Endothelial cell of umbilical vein (primary cell): ENCODE data around the gene SCUBE3. TPM values are rescaled to one million over a fixed set of nuclear protein-coding genes. Genes with fewer than 3 reads are reported as not detected.

Experiments
- BruUV-seq: library from RNA; stranded (reverse); fragments of 400-500 nt; replicated peaks from 2 replicates; lab custom pipeline; 2021; lab: Mats Ljungman, UMichigan
- CTCF ChIA-PET: fragments of 300-600, 350-600 bp; sonication (Branson Sonifier 250); formaldehyde crosslinking; loops from one replicate; lab custom pipeline; 2021; ENCODE audit warnings: antibody characterized with exemption, inconsistent platforms; lab: Charles Lee
- POLR2A ChIA-PET: fragments of 300-600, 350-600 bp; sonication (Branson Sonifier 250); formaldehyde crosslinking; loops from one replicate; lab custom pipeline; 2021; ENCODE audit warnings: antibody characterized with exemption, inconsistent platforms; lab: Charles Lee
- DNase-seq: peaks from one replicate; pipeline ENCODE4 v3.0.0-alpha.2; 2011; ENCODE audit warnings: low read depth, low spot score
- FAIRE-seq: peaks from 2 replicates; lab custom pipeline; 2011; peaks lifted over from hg19 to GRCh38; lab: Jason Lieb, UNC
- H2AFZ ChIP-seq: 2 replicates; pipeline ENCODE4 v1.6.0; 2012; ENCODE audit warnings: low read depth, low read length, control low read depth, inconsistent platforms
- H3K27ac ChIP-seq: 2 replicates; pipeline ENCODE4 v1.5.1; 2011; ENCODE audit warnings: low read depth, mild to moderate bottlenecking, control low read depth, low read length, moderate library complexity; ENCODE audit not compliant: insufficient read depth
- H3K27me3 ChIP-seq, 2 experiments: 2 replicates each; pipeline versions ENCODE4 v1.6.0 to v1.6.1; 2011; ENCODE audit warnings: low read length in 2 of 2, mixed read lengths in 1 of 2; ENCODE audit not compliant: control insufficient read depth in 2 of 2, insufficient read depth in 2 of 2
- H3K36me3 ChIP-seq, 2 experiments: 2 replicates in 1 of 2; 3 replicates in 1 of 2; pipeline ENCODE4 v1.5.1; 2011; ENCODE audit warnings: low read length in 2 of 2, mild to moderate bottlenecking in 1 of 2, moderate library complexity in 1 of 2; ENCODE audit not compliant: control insufficient read depth in 2 of 2, insufficient read depth in 2 of 2; ENCODE audit errors: extremely low read depth in 1 of 2
- H3K4me1 ChIP-seq: 3 replicates; pipeline ENCODE4 v1.5.1; 2011; ENCODE audit warnings: mild to moderate bottlenecking, low read length; ENCODE audit not compliant: control insufficient read depth, insufficient read depth; ENCODE audit errors: extremely low read depth
- H3K4me2 ChIP-seq: 2 replicates; pipeline ENCODE4 v1.6.1; 2011; ENCODE audit warnings: low read length, control low read depth, mixed read lengths; ENCODE audit not compliant: insufficient read depth
- H3K4me3 ChIP-seq, 3 experiments: fragments of 200-600 bp in 1 of 3; sonication (generic), shearing (Covaris generic) in 1 of 3; replicated peaks in 1 of 3; 2 replicates each; pipeline ENCODE4 v1.5.1; 2011 to 2016; ENCODE audit warnings: control low read depth in 3 of 3, low read length in 3 of 3, mild to moderate bottlenecking in 2 of 3, inconsistent platforms in 1 of 3, low read depth in 1 of 3, moderate library complexity in 1 of 3; ENCODE audit not compliant: insufficient read depth in 1 of 3
- H3K79me2 ChIP-seq: 2 replicates; pipeline ENCODE4 v1.6.0; 2012; ENCODE audit warnings: low read length, inconsistent platforms; ENCODE audit not compliant: control insufficient read depth, insufficient read depth
- H3K9ac ChIP-seq: replicated peaks from 2 replicates; pipeline ENCODE3; 2011; ENCODE audit warnings: low read length, control low read depth; ENCODE audit not compliant: insufficient read depth; ENCODE audit errors: extremely low read depth
- H3K9me1 ChIP-seq: replicated peaks from 3 replicates; pipeline ENCODE4 v1.6.0; 2011; ENCODE audit warnings: mild to moderate bottlenecking, low read length; ENCODE audit not compliant: control insufficient read depth, insufficient read depth; ENCODE audit errors: extremely low read depth
- H3K9me3 ChIP-seq: replicated peaks from 2 replicates; pipeline ENCODE4 v1.5.1; 2012; ENCODE audit warnings: low read length, inconsistent platforms; ENCODE audit not compliant: control insufficient read depth, insufficient read depth
- H4K20me1 ChIP-seq: replicated peaks from 2 replicates; pipeline ENCODE3; 2011; ENCODE audit warnings: mild to moderate bottlenecking, low read length; ENCODE audit not compliant: control insufficient read depth, insufficient read depth; ENCODE audit errors: extremely low read depth
- EZH2 ChIP-seq: IDR thresholded peaks from 2 replicates; pipeline ENCODE4 v1.6.1; 2012; ENCODE audit warnings: borderline replicate concordance, low read depth, mild to moderate bottlenecking, moderate library complexity, low read length, inconsistent platforms; ENCODE audit not compliant: severe bottlenecking
- GATA2 ChIP-seq: IDR thresholded peaks from 2 replicates; pipeline ENCODE4 v1.7.0; 2011; ENCODE audit warnings: low read depth, mild to moderate bottlenecking, moderate library complexity, mixed read lengths, low read length; ENCODE audit not compliant: insufficient read length, insufficient read depth
- POLR2A ChIP-seq: IDR thresholded peaks from 2 replicates; pipeline ENCODE4 v1.6.1; 2012; ENCODE audit warnings: low read depth, mild to moderate bottlenecking, control low read depth, low read length
- POLR2AphosphoS5 ChIP-seq: IDR thresholded peaks from 2 replicates; pipeline ENCODE4 v1.6.1; 2012; ENCODE audit warnings: low read depth, mild to moderate bottlenecking, control low read depth, low read length, moderate library complexity; ENCODE audit not compliant: insufficient read depth
- dilution Hi-C: fragments of 300-500 bp; cut with MboI; formaldehyde crosslinking; loops from one replicate; pipeline ENCODE4 v1.15.0; 2019; ENCODE audit warnings: low sequenced_read_pairs; ENCODE audit not compliant: extremely low pct_ligation_motif_present
- intact Hi-C: fragments of 100-400 bp; cut with micrococcal nuclease; formaldehyde crosslinking; loops from one replicate; pipeline ENCODE4 v1.10.0; 2022
- polyA plus RNA-seq, 4 experiments: library from polyadenylated mRNA; depleted of rRNA in 3 of 4; stranded (reverse) in 3 of 4; unstranded in 1 of 4; fragments of >200 nt; gene quantifications; 2 replicates each; pipeline versions ENCODE4 v1.2.1 to v1.2.3, GENCODE V29; 2011 to 2012; ENCODE audit warnings: missing spikeins in 1 of 4
- total RNA-seq: library from RNA; stranded (reverse); gene quantifications from 2 replicates; pipeline ENCODE4 v1.2.3, GENCODE V29; 2021
- TF ChIP-seq, protein P1 (sequence below), 2 donors: IDR thresholded peaks; 1 replicate in 1 of 2; 2 replicates in 1 of 2; pipeline ENCODE4 v1.5.1; 2011; ENCODE audit warnings: low read length in 2 of 2, mild to moderate bottlenecking in 2 of 2, moderate library complexity in 2 of 2, control low read depth in 1 of 2, inconsistent platforms in 1 of 2, low read depth in 1 of 2; ENCODE audit not compliant: insufficient read depth in 1 of 2; ENCODE audit errors: extremely low read depth in 1 of 2

The SCUBE3 gene
- total and polyA plus RNA-seq, 2 donors (not counting 3 experiments of a cell fraction or from before 2014, with no cell fraction given) = 1.1 to 1.5 TPM

DNA sequence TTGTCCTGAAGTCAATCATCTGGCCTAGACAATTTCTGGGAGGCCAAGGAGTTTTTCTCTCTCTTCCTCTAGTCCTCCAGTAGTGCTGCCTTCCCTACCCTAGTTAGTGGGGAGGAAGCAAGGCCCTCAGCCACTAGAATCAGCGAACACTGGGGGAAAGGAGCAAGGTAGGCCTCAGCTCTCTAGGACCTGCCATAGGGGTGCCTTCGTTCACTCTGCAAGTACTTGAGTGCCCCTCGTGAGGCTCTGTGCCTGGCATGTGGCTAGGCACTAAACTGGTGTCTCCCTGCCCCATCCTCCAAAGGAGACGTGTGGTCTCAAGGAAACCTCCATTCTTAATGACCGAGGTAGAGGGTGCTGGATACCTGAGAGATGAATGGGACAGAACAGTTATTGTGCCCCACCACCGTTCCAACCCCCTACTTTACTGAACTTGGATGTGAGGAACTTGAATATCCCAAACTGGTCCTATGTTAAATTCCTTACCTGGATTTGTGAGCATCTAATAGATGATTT, 84.9 kb downstream of the SCUBE3 start:
- BruUV-seq = no TSS peak
- dilution Hi-C loops (no loop called here), intact Hi-C loops (loop anchor here (2.0 to 10.0 kb wide), 2 partner anchors 20 to 436 kb away; partner anchors contain the start of gene ARMC12)
- no peak for TF ChIP-seq EZH2
- TF ChIP-seq POLR2A = no peak
- TF ChIP-seq GATA2 = no peak
- TF ChIP-seq, protein P1, sequence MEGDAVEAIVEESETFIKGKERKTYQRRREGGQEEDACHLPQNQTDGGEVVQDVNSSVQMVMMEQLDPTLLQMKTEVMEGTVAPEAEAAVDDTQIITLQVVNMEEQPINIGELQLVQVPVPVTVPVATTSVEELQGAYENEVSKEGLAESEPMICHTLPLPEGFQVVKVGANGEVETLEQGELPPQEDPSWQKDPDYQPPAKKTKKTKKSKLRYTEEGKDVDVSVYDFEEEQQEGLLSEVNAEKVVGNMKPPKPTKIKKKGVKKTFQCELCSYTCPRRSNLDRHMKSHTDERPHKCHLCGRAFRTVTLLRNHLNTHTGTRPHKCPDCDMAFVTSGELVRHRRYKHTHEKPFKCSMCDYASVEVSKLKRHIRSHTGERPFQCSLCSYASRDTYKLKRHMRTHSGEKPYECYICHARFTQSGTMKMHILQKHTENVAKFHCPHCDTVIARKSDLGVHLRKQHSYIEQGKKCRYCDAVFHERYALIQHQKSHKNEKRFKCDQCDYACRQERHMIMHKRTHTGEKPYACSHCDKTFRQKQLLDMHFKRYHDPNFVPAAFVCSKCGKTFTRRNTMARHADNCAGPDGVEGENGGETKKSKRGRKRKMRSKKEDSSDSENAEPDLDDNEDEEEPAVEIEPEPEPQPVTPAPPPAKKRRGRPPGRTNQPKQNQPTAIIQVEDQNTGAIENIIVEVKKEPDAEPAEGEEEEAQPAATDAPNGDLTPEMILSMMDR (IDR thresholded peaks at IDR 0.05; ENCODE audit: extremely low read depth in 1 of 2, insufficient read depth in 1 of 2, low read depth in 1 of 2, low read length in 2 of 2) = no peak
- no peak for TF ChIP-seq POLR2AphosphoS5
- Histone ChIP-seq H3K9ac (no peak overlapping the region), H2AFZ (no peak overlapping the region), H4K20me1 (no peaks in the 10 kb centered on the region), H3K9me3 (no peaks in the 10 kb centered on the region), H3K4me3 (no peak overlapping the region), H3K9me1 (no peaks in the 10 kb centered on the region), H3K27me3 (no peaks in the 10 kb centered on the region), H3K79me2 (no peaks in the 10 kb centered on the region), H3K27ac (no peak overlapping the region), H3K4me1 (peaks cover 17% of the 10 kb centered on the region), H3K36me3 (peaks cover 0 to 7% of the 10 kb centered on the region in 2 experiments), H3K4me2 (no peak overlapping the region)
- no peak for FAIRE-seq
- no peak for DNase-seq
- POLR2A ChIA-PET = no interaction called here
- CTCF ChIA-PET = interaction anchor here (3.7 to 3.8 kb wide), 3 partner anchors 20 to 152 kb away, joined by 23 to 67 read pairs (median 61); no protein-coding TSS in a partner anchor
